Astrocyte of the spinal cord (primary cell): ENCODE results near the gene CAMTA1.

ENCODE experiments used
- DNase-seq: peaks from one replicate; pipeline ENCODE4 v3.0.0; 2011; ENCODE audit warnings: low read depth, low spot score
- H3K4me3 ChIP-seq: 2 replicates; pipeline ENCODE4 v1.5.1; 2011; ENCODE audit warnings: low read depth, mild to moderate bottlenecking, low read length, moderate library complexity
- in situ Hi-C: cut with HindIII; loops from 2 replicates; pipeline ENCODE4 v1.10.0; 2017; ENCODE audit warnings: low sequenced_read_pairs
- TF ChIP-seq, protein P1 (sequence below): IDR thresholded peaks from 2 replicates; pipeline ENCODE4 v1.5.1; 2012; ENCODE audit warnings: low read depth, mild to moderate bottlenecking, low read length, inconsistent platforms

CAMTA1 gene

DNA sequence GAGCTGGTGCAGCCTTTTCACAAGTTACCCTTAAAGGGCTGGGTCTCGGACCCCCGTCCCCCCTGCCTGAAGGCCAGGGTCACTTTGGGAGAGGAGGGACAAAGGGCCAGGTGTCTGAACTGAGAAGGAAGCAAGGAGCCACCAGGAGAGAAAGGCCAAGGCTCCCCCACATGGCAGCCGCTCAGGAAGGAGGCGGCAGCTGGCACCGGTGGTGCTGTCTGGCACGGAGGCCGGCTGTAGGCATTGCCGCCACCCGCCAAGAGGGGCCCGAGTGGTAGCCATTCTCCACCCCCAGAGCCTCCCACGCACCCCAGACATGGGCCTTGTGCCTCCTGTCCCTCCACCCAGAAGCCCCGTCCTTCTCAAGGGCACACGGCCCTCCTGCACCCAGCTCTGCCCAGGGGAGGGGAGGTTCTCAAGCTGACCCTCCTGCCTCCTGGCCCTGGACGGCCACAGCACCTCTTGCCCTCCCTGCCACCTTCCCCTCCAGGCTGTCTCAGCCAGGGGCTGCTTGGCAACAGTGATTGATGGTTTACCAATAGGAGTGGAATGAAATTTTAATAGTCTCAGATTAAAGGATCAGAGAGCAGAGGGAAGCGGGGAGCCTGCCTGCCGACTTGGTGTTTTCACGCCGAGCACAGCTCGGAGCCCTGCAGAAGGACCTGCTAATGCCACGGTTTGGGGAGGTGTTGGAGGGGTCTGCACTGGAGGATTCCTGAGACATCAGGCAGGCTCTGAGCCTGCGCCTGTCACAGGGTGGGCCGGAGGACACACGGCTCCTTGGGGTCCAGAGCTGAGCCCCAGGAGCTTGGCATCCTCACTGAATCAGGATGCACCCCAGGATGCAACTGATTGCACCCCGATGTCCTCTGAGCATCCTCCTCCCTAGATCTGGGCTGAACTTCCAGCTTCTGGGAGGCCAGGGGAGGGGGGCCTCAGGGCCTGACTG, 773.9 kb downstream of the CAMTA1 start:
- H3K4me3 ChIP-seq, result no peak overlapping the region
- TF ChIP-seq, protein P1, sequence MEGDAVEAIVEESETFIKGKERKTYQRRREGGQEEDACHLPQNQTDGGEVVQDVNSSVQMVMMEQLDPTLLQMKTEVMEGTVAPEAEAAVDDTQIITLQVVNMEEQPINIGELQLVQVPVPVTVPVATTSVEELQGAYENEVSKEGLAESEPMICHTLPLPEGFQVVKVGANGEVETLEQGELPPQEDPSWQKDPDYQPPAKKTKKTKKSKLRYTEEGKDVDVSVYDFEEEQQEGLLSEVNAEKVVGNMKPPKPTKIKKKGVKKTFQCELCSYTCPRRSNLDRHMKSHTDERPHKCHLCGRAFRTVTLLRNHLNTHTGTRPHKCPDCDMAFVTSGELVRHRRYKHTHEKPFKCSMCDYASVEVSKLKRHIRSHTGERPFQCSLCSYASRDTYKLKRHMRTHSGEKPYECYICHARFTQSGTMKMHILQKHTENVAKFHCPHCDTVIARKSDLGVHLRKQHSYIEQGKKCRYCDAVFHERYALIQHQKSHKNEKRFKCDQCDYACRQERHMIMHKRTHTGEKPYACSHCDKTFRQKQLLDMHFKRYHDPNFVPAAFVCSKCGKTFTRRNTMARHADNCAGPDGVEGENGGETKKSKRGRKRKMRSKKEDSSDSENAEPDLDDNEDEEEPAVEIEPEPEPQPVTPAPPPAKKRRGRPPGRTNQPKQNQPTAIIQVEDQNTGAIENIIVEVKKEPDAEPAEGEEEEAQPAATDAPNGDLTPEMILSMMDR, result no peak
- in situ Hi-C loops, result no loop called here
- no peak for DNase-seq

DNA sequence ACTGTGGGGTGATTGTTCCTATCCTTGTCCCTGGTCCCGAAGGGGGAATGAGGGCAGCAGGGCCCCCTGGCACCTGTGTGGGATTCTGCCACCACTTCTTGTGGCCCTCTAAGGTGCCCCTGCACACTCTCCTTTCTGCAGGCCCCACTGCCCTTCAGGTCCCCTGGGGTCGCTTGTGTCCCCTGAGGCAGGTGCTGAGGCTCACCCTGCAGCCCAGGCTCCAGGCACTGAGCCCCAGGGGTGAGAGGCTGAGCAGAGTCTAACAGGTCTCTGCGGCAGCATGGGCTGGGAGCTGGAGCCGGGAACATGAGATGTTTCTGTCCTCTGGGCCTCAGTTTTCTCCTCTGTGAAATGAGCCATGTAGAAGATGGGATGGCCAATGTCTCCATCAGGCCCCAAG, 774.9 kb downstream of the CAMTA1 start:
- H3K4me3 ChIP-seq, result no peak overlapping the region
- TF ChIP-seq, protein P1, result no peak
- no peak for DNase-seq
- in situ Hi-C loops, result no loop called here

DNA sequence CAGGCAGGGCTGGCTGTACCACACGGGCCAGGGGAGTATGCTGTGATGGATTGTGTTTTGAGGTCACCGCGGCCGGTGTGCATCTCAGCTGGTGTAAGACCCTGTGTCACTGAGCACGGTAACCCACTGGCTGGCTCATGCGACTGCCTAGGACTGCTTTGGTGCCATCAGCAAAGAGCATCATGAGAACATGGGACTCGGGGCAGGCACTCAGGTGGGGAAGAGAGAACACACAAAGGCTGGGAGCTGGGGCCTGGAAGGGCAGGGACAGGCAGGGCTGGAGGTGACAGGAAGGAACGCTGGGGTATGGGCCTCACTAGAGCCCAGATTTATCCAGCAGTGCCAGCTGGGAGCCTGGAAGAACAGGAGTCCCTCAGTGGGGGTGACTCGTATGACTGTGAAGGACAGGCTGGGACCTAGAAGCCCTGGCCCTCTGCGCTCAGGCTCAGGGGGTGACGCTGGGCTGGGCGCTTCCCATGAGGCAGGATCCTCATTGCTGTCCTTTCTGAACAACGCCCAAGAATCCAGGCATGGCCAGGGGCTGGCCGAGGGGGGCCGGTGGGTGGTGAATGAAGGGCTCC, 775.4 kb downstream of the CAMTA1 start:
- no peak for DNase-seq
- in situ Hi-C loops, result no loop called here
- TF ChIP-seq, protein P1, result no peak
- no peak overlapping the region for H3K4me3 ChIP-seq

DNA sequence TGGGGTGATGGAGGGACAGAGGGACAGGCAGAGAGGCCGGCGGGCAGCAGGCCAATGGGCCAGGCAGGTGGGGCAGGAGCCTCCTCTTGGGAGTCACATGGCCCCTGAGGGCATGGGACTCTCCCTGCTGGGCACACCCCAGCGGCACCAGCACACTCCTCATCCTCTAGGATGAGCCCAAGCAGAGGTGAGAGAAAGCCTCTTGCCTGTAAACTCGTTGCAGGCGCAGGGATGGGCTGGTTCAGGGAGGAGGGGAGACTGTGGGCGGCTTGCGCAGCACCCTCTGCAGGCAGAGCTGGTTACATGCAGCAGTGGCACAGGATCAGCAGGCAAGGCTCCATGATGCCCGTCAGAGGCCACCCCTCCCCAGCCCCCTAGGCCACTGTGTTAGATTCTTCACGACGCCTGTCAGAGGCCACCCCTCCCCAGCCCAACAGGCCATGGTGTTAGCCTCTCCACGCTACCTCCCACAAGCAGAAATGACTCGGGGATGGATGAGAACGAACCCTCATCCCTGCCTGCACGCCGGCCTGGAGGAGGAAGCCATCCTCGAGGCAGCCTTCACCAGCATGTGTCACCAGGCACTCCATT, 776.2 kb downstream of the CAMTA1 start:
- in situ Hi-C loops, result no loop called here
- TF ChIP-seq, protein P1, result peak; percentile 47
- DNase-seq, result no peak
- H3K4me3 ChIP-seq, result no peak overlapping the region

DNA sequence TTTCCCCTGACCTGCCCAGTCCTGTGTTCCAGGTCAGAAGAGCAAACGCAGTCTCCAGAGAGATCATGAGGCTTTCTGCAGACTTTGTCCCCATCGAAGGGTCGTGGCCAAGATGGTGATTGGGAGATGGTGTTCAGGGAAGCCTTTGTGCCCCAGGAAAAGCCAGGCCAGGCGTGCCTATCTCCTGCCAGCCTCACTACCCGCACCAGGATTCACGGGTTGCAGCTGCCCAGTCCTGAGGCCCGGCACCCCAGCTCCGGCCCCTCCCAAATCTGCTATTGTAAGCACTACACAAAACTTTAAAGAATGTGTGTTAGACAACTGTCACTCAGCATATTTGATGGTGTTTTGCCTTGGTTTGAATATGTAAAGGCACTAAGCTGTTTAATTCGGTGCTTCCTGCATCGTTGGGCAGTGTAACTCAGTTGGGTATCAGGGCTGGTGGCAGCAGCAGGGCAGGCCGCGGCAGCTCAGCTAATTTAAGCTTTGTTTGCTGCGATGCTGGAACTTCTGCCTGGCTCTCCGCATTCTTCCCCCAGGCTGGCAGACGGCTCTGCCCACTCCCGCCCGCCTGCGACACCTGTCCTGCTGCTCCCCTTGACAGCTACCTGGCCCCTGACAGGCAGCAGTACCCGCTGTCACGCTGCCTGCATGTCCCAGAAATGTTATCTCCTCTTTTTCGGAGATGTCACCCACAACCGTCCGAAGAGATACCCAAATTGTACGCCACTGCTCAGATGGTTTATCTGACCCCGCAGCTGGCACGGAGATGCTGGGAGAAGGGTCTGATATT, 776.9 kb downstream of the CAMTA1 start:
- no peak for DNase-seq
- in situ Hi-C loops, result no loop called here
- TF ChIP-seq, protein P1, result no peak
- no peak overlapping the region for H3K4me3 ChIP-seq
